ENCODE measurements around the gene TEX26.

The TEX26 gene

DNA sequence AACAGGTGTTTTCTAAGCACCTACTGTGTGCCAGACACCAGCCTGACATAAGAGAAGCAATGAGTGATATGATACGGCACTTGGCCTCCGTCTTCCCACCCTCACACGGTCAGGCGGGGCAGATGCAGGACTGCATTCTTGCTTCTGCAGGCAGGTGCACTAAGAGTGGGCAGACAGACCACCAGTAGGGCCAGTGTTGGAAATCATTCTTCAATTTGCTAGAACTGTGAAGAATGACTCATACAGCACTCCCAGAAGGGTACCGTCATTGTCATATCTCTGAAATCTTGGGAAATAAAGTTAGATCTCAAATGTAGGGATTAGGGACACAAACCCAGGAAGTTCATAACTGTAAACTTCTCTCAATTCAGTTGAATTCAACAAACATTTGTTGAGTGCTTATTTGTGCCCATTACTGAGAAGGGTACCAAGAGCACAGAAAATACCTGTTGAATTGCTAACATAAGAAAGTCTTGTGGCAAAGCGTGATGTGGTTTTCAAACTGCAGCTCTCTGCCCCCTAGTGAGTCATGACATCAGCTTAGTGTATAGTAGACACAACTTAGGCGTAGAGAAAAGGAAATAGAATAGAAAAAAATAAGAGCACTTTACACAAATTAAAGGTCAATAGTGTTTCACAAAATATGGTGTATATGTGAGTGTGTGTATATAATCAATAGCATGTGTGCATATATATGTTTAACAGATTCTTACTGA, 76.1 kb downstream of the TEX26 start:
- Histone ChIP-seq H2AFZ (ENCODE audit: low read depth, low read length, severe bottlenecking) (no peak overlapping the region), H3K79me2 (ENCODE audit: insufficient read depth, low read length) (no peaks in the 10 kb centered on the region), H3K27ac (ENCODE audit: low read depth, low read length) (no peak overlapping the region), H3K9ac (ENCODE audit: low read length) (no peak overlapping the region), H3K4me2 (ENCODE audit: low read depth, low read length, poor library complexity, severe bottlenecking) (no peak overlapping the region), H3K4me3 (ENCODE audit: insufficient read depth, low read length, poor library complexity, severe bottlenecking) (no peak overlapping the region), H4K20me1 (ENCODE audit: low read depth, low read length) (no peaks in the 10 kb centered on the region), H3K9me2 (replicated peaks; ENCODE audit: insufficient read depth, low read length) (no peaks in the 10 kb centered on the region), H3K27me3 (ENCODE audit: low read length) (no peaks in the 10 kb centered on the region), H3K36me3 (ENCODE audit: low read length) (no peaks in the 10 kb centered on the region), H3F3A (ENCODE audit: insufficient read depth) (no peaks in the 10 kb centered on the region), H3K9me3 (ENCODE audit: insufficient read depth, low read length) (no peaks in the 10 kb centered on the region)
- no peak for TF ChIP-seq EZH2phosphoT487 (conservative IDR thresholded peaks at IDR 0.05; ENCODE audit: low read length)
- TF ChIP-seq, protein P1, sequence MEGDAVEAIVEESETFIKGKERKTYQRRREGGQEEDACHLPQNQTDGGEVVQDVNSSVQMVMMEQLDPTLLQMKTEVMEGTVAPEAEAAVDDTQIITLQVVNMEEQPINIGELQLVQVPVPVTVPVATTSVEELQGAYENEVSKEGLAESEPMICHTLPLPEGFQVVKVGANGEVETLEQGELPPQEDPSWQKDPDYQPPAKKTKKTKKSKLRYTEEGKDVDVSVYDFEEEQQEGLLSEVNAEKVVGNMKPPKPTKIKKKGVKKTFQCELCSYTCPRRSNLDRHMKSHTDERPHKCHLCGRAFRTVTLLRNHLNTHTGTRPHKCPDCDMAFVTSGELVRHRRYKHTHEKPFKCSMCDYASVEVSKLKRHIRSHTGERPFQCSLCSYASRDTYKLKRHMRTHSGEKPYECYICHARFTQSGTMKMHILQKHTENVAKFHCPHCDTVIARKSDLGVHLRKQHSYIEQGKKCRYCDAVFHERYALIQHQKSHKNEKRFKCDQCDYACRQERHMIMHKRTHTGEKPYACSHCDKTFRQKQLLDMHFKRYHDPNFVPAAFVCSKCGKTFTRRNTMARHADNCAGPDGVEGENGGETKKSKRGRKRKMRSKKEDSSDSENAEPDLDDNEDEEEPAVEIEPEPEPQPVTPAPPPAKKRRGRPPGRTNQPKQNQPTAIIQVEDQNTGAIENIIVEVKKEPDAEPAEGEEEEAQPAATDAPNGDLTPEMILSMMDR (IDR thresholded peaks at IDR 0.05; ENCODE audit: insufficient read depth, low read length, poor library complexity, severe bottlenecking) = no peak

DNA sequence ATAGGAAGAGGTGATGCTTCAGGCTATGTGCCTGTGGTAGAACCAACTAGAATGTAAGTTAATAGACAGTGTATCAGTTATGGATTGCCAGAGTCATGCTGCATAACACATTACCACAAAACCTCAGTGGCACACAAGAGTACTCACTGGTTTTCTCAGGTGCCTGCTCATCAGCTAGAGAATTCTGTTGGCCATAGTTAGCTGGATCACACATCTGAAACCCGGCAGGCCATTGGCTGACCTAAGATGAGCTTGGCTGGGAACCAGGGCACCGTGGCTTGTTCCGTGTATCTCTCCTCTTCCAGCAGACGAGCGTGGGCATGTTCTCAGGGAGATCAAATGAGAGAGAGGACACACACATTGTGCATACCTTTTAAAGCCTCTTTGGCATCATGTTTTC, 76.7 kb downstream of the TEX26 start:
- Histone ChIP-seq H3K4me3 (ENCODE audit: insufficient read depth, low read length, poor library complexity, severe bottlenecking) (no peak overlapping the region), H3K27ac (ENCODE audit: low read depth, low read length) (no peak overlapping the region), H3K36me3 (ENCODE audit: low read length) (no peaks in the 10 kb centered on the region), H3K9ac (ENCODE audit: low read length) (no peak overlapping the region), H3K4me2 (ENCODE audit: low read depth, low read length, poor library complexity, severe bottlenecking) (no peak overlapping the region), H3K9me2 (replicated peaks; ENCODE audit: insufficient read depth, low read length) (no peaks in the 10 kb centered on the region), H3K27me3 (ENCODE audit: low read length) (no peaks in the 10 kb centered on the region), H2AFZ (ENCODE audit: low read depth, low read length, severe bottlenecking) (no peak overlapping the region), H4K20me1 (ENCODE audit: low read depth, low read length) (no peaks in the 10 kb centered on the region), H3K79me2 (ENCODE audit: insufficient read depth, low read length) (no peaks in the 10 kb centered on the region), H3F3A (ENCODE audit: insufficient read depth) (no peaks in the 10 kb centered on the region), H3K9me3 (ENCODE audit: insufficient read depth, low read length) (no peaks in the 10 kb centered on the region)
- TF ChIP-seq, protein P1 (IDR thresholded peaks at IDR 0.05; ENCODE audit: insufficient read depth, low read length, poor library complexity, severe bottlenecking) = no peak
- no peak for TF ChIP-seq EZH2phosphoT487 (conservative IDR thresholded peaks at IDR 0.05; ENCODE audit: low read length)

DNA sequence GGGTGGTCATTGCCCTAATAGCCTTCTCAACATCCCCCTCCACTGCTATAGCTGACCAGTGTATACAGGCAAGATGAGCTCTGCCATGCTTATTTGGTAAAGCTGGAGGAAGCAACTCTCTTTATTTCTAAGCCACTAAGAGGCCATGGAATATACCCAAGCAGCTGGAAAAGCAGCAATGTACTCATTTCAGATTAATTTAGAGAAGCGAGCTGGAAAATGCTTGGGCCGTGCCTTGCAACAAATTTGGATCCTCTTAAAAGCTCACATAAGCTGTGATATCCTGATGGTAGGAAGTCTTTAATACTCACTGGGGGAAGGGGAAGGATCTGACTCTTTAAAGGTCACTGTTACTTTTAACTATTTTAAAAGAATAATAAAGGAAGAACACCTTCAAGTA, 77.8 kb downstream of the TEX26 start:
- H3K4me2 ChIP-seq (ENCODE audit: low read depth, low read length, poor library complexity, severe bottlenecking) = no peak overlapping the region
- H2AFZ ChIP-seq (ENCODE audit: low read depth, low read length, severe bottlenecking) = no peak overlapping the region
- no peaks in the 10 kb centered on the region for H3K27me3 ChIP-seq (ENCODE audit: low read length)
- H3F3A ChIP-seq (ENCODE audit: insufficient read depth) = no peaks in the 10 kb centered on the region
- no peak for TF ChIP-seq EZH2phosphoT487 (conservative IDR thresholded peaks at IDR 0.05; ENCODE audit: low read length)
- TF ChIP-seq, protein P1 (IDR thresholded peaks at IDR 0.05; ENCODE audit: insufficient read depth, low read length, poor library complexity, severe bottlenecking) = no peak
- no peaks in the 10 kb centered on the region for H4K20me1 ChIP-seq (ENCODE audit: low read depth, low read length)
- H3K9ac ChIP-seq (ENCODE audit: low read length) = no peak overlapping the region
- no peak overlapping the region for H3K27ac ChIP-seq (ENCODE audit: low read depth, low read length)
- no peaks in the 10 kb centered on the region for H3K9me3 ChIP-seq (ENCODE audit: insufficient read depth, low read length)
- no peaks in the 10 kb centered on the region for H3K36me3 ChIP-seq (ENCODE audit: low read length)
- H3K9me2 ChIP-seq (replicated peaks; ENCODE audit: insufficient read depth, low read length) = no peaks in the 10 kb centered on the region
- H3K4me3 ChIP-seq (ENCODE audit: insufficient read depth, low read length, poor library complexity, severe bottlenecking) = no peak overlapping the region
- H3K79me2 ChIP-seq (ENCODE audit: insufficient read depth, low read length) = no peaks in the 10 kb centered on the region
